ENCODE measurements around the gene MYL6B. TPM values are rescaled to one million over a fixed set of nuclear protein-coding genes. Genes with fewer than 3 reads are reported as not detected.
A peak's percentile ranks its signal among the peaks of the same experiment; 100 is the strongest.

MYL6B gene
- total and polyA plus RNA-seq, 2 experiments from 2014 or later: 80.6 to 83.9 TPM

GRCh38 chr12:56188131-56188777 is 35.9 kb downstream of the MYL6B start:
- Histone ChIP-seq H2AFZ (no peak overlapping the region), H3K79me2 (peaks cover 48% of the 10 kb centered on the region), H3K4me1 (ENCODE audit: insufficient read depth) (peaks cover 7% of the 10 kb centered on the region), H3K4me3 (peak overlapping the region; percentile 97), H4K20me1 (ENCODE audit: insufficient read depth, poor library complexity, severe bottlenecking) (peaks cover 8% of the 10 kb centered on the region), H3K27ac (peak overlapping the region; percentile 94), H3K36me3 (replicated peaks; ENCODE audit: insufficient read depth, low read depth) (no peaks in the 10 kb centered on the region), H3K9me3 (ENCODE audit: low read depth) (no peaks in the 10 kb centered on the region), H3K27me3 (no peaks in the 10 kb centered on the region), H3K9me2 (replicated peaks; ENCODE audit: insufficient read depth) (no peaks in the 10 kb centered on the region), H3K4me2 (peak overlapping the region; percentile 90)
- 6% methylated on average over 10 of the region's 10 CpGs for WGBS (ENCODE audit: low lambda C conversion rate, missing lambda C conversion rate)
- TF ChIP-seq CTCF (IDR thresholded peaks at IDR 0.05; ENCODE audit: poor library complexity) (no peak), EZH2 (IDR thresholded peaks at IDR 0.05; ENCODE audit: borderline replicate concordance) (no peak), EZH2phosphoT487 (IDR thresholded peaks at IDR 0.05; ENCODE audit: low read depth, severe bottlenecking, unreplicated experiment) (no peak)
- DNase-seq (ENCODE audit: low spot score): no peak

GRCh38 chr12:56188778-56189098 is 36.4 kb downstream of the MYL6B start:
- Histone ChIP-seq H3K4me3 (peak overlapping the region; percentile 97), H3K79me2 (peaks cover 48% of the 10 kb centered on the region), H4K20me1 (ENCODE audit: insufficient read depth, poor library complexity, severe bottlenecking) (peaks cover 8% of the 10 kb centered on the region), H3K4me2 (peak overlapping the region; percentile 90), H3K9me2 (replicated peaks; ENCODE audit: insufficient read depth) (no peaks in the 10 kb centered on the region), H2AFZ (peak overlapping the region; percentile 85), H3K27me3 (no peaks in the 10 kb centered on the region), H3K27ac (peak overlapping the region; percentile 94), H3K9me3 (ENCODE audit: low read depth) (no peaks in the 10 kb centered on the region), H3K4me1 (ENCODE audit: insufficient read depth) (peaks cover 7% of the 10 kb centered on the region), H3K36me3 (replicated peaks; ENCODE audit: insufficient read depth, low read depth) (no peaks in the 10 kb centered on the region)
- no peak for DNase-seq (ENCODE audit: low spot score)
- TF ChIP-seq CTCF (IDR thresholded peaks at IDR 0.05; ENCODE audit: poor library complexity): no peak
- no peak for TF ChIP-seq EZH2phosphoT487 (IDR thresholded peaks at IDR 0.05; ENCODE audit: low read depth, severe bottlenecking, unreplicated experiment)
- no peak for TF ChIP-seq EZH2 (IDR thresholded peaks at IDR 0.05; ENCODE audit: borderline replicate concordance)
- 0% methylated on average over 13 of the region's 17 CpGs for WGBS (ENCODE audit: low lambda C conversion rate, missing lambda C conversion rate)

- 2% methylated on average over 28 of the region's 93 CpGs for WGBS (ENCODE audit: low lambda C conversion rate, missing lambda C conversion rate)
- peaks cover 7% of the 10 kb centered on the region for H3K4me1 ChIP-seq (ENCODE audit: insufficient read depth)
- DNase-seq (ENCODE audit: low spot score): peak; percentile 97
- TF ChIP-seq CTCF (IDR thresholded peaks at IDR 0.05; ENCODE audit: poor library complexity) (peak; percentile 72), EZH2phosphoT487 (IDR thresholded peaks at IDR 0.05; ENCODE audit: low read depth, severe bottlenecking, unreplicated experiment) (no peak), EZH2 (IDR thresholded peaks at IDR 0.05; ENCODE audit: borderline replicate concordance) (no peak)
- no peaks in the 10 kb centered on the region for H3K9me2 ChIP-seq (replicated peaks; ENCODE audit: insufficient read depth)
- H3K27ac ChIP-seq: peak within 1 kb of the TSS; percentile 99
- peak within 1 kb of the TSS; percentile 100 for H2AFZ ChIP-seq
- H3K27me3 ChIP-seq: no peaks in the 10 kb centered on the region
- peaks cover 48% of the 10 kb centered on the region for H3K79me2 ChIP-seq
- peaks cover 8% of the 10 kb centered on the region for H4K20me1 ChIP-seq (ENCODE audit: insufficient read depth, poor library complexity, severe bottlenecking)
- peak within 1 kb of the TSS; percentile 99 for H3K4me3 ChIP-seq
- peak within 1 kb of the TSS; percentile 96 for H3K4me2 ChIP-seq
- no peaks in the 10 kb centered on the region for H3K9me3 ChIP-seq (ENCODE audit: low read depth)
- no peaks in the 10 kb centered on the region for H3K36me3 ChIP-seq (replicated peaks; ENCODE audit: insufficient read depth, low read depth)
Measured at GRCh38 chr12:56189099-56189917, 36.9 kb downstream of the MYL6B start, which contains the start of gene SMARCC2. Gene SMARCC2, minus strand, starts transcription at chr12:56189483. Its CDS starts 22 bp downstream, at chr12:56189461.
